Frontal cortex (tissue), 4 donors: ENCODE measurements around the gene LGALS9B. TPM values are rescaled to one million over a fixed set of nuclear protein-coding genes. Genes with fewer than 3 reads are reported as not detected.
"Not testable (repeated sequence)": the region's sequence is repeated elsewhere in the genome, so short reads cannot be mapped to it uniquely, and the experiment has no call there.

ENCODE experiments used
- DNase-seq, 2 donors: peaks; one replicate each; pipeline ENCODE4 v3.0.0; 2012; ENCODE audit warnings: low spot score in 2 of 2
- FAIRE-seq: peaks from 2 replicates; lab custom pipeline; 2012; peaks lifted over from hg19 to GRCh38; lab: Jason Lieb, UNC
- total RNA-seq: library from RNA; depleted of rRNA; stranded (reverse); fragments of >200 nt; gene quantifications from one replicate; pipeline ENCODE4 v1.2.3, GENCODE V29; 2014
- donor health status: control.
- donor health status: control.
- donor health status: control.

LGALS9B gene
- total RNA-seq, 1 donor from 2014 or later, result not detected

- not testable (repeated sequence) for FAIRE-seq, DNase-seq
Measured at GRCh38 chr17:20474081-20474480, 6.7 kb upstream of the LGALS9B start.

- FAIRE-seq, DNase-seq: not testable (repeated sequence)
Measured at GRCh38 chr17:20469946-20470345, 2.6 kb upstream of the LGALS9B start.

GRCh38 chr17:20469107-20469506 is 1.8 kb upstream of the LGALS9B start:
- DNase-seq, FAIRE-seq: not testable (repeated sequence)

- FAIRE-seq, DNase-seq: not testable (repeated sequence)
Measured at GRCh38 chr17:20466999-20467398, 340 bp downstream of the LGALS9B start.

- not testable (repeated sequence) for FAIRE-seq, DNase-seq
Measured at GRCh38 chr17:20466553-20466952, 786 bp downstream of the LGALS9B start.

- not testable (repeated sequence) for DNase-seq, FAIRE-seq
Measured at GRCh38 chr17:20465535-20465934, 1.8 kb downstream of the LGALS9B start.

GRCh38 chr17:20464854-20465414 is 2.4 kb downstream of the LGALS9B start:
- not testable (repeated sequence) for DNase-seq, FAIRE-seq

- FAIRE-seq, DNase-seq: not testable (repeated sequence)
Measured at GRCh38 chr17:20462158-20462557, 5.2 kb downstream of the LGALS9B start.

- FAIRE-seq, DNase-seq: not testable (repeated sequence)
Measured at GRCh38 chr17:20457848-20458381, 9.4 kb downstream of the LGALS9B start.

- not testable (repeated sequence) for DNase-seq, FAIRE-seq
Measured at GRCh38 chr17:20455106-20455505, 12.2 kb downstream of the LGALS9B start.

- not testable (repeated sequence) for DNase-seq, FAIRE-seq
Measured at GRCh38 chr17:20453820-20454434, 13.4 kb downstream of the LGALS9B start.

- FAIRE-seq, DNase-seq: not testable (repeated sequence)
Measured at GRCh38 chr17:20450852-20451251, 16.5 kb downstream of the LGALS9B start.

- not testable (repeated sequence) for FAIRE-seq, DNase-seq
Measured at GRCh38 chr17:20447534-20448321, 19.6 kb downstream of the LGALS9B start.

- not testable (repeated sequence) for DNase-seq, FAIRE-seq
Measured at GRCh38 chr17:20446895-20447294, 20.4 kb downstream of the LGALS9B start.

GRCh38 chr17:20444581-20445236 is 22.6 kb downstream of the LGALS9B start:
- FAIRE-seq, DNase-seq: not testable (repeated sequence)

GRCh38 chr17:20444173-20444572 is 23.2 kb downstream of the LGALS9B start:
- DNase-seq, FAIRE-seq: not testable (repeated sequence)

- FAIRE-seq, result not testable (repeated sequence)
Measured at GRCh38 chr17:20443632-20444031, 23.7 kb downstream of the LGALS9B start.

GRCh38 chr17:20440665-20441064 is 26.7 kb downstream of the LGALS9B start:
- not testable (repeated sequence) for DNase-seq, FAIRE-seq

More at GRCh38 chr17:20443632-20444031, 23.7 kb downstream of the LGALS9B start:
- DNase-seq, result not testable (repeated sequence)

- FAIRE-seq, DNase-seq: not testable (repeated sequence)
Measured at GRCh38 chr17:20435166-20435565, 32.2 kb downstream of the LGALS9B start.
